HG03520 (cell line): ENCODE measurements around the gene ZCCHC14.

Source experiments
- ATAC-seq: cut with Tn5 transposase; IDR thresholded peaks from one replicate; pipeline ENCODE4 v1.9.1; 2021; ENCODE audit warnings: mild to moderate bottlenecking, moderate library complexity; ENCODE audit not compliant: unreplicated experiment

ZCCHC14 gene

GRCh38 chr16:87492721-87493607 lies at the start of gene ZCCHC14:
Gene ZCCHC14, minus strand, starts transcription at chr16:87493024. Its CDS starts 786 bp downstream, at chr16:87492238.
- peak; percentile 76 for ATAC-seq

- no peak for ATAC-seq
Measured at GRCh38 chr16:87541872-87542234, 49.0 kb upstream of the ZCCHC14 start.

- no peak for ATAC-seq
Measured at GRCh38 chr16:87541147-87541871, 48.5 kb upstream of the ZCCHC14 start.

GRCh38 chr16:87540897-87541146 lies 48.0 kb upstream of the ZCCHC14 start:
- no peak for ATAC-seq

- ATAC-seq: no peak
Measured at GRCh38 chr16:87540072-87540896, 47.5 kb upstream of the ZCCHC14 start.

GRCh38 chr16:87539113-87539512 lies 46.3 kb upstream of the ZCCHC14 start:
- no peak for ATAC-seq

- ATAC-seq: no peak
Measured at GRCh38 chr16:87538594-87538993, 45.8 kb upstream of the ZCCHC14 start.

- no peak for ATAC-seq
Measured at GRCh38 chr16:87538160-87538559, 45.3 kb upstream of the ZCCHC14 start.

GRCh38 chr16:87536795-87537142 lies 43.9 kb upstream of the ZCCHC14 start:
- no peak for ATAC-seq

- ATAC-seq: no peak
Measured at GRCh38 chr16:87535855-87536794, 43.3 kb upstream of the ZCCHC14 start.

GRCh38 chr16:87535457-87535854 lies 42.6 kb upstream of the ZCCHC14 start:
- no peak for ATAC-seq

- no peak for ATAC-seq
Measured at GRCh38 chr16:87534751-87535150, 41.9 kb upstream of the ZCCHC14 start.

GRCh38 chr16:87534030-87534653 lies 41.3 kb upstream of the ZCCHC14 start:
- no peak for ATAC-seq

- no peak for ATAC-seq
Measured at GRCh38 chr16:87533061-87533460, 40.2 kb upstream of the ZCCHC14 start.

GRCh38 chr16:87531418-87531817 lies 38.6 kb upstream of the ZCCHC14 start:
- no peak for ATAC-seq

GRCh38 chr16:87528690-87529579 lies 36.1 kb upstream of the ZCCHC14 start:
- ATAC-seq: no peak

- ATAC-seq: no peak
Measured at GRCh38 chr16:87527055-87527724, 34.4 kb upstream of the ZCCHC14 start.

GRCh38 chr16:87526238-87526947 lies 33.6 kb upstream of the ZCCHC14 start:
- no peak for ATAC-seq
